Psoas muscle (tissue), 8 donors: ENCODE measurements around the gene POU2AF3. TPM values are rescaled to one million over a fixed set of nuclear protein-coding genes. Genes with fewer than 3 reads are reported as not detected.
"Not testable (repeated sequence)": the region's sequence is repeated elsewhere in the genome, so short reads cannot be mapped to it uniquely, and the experiment has no call there.

Source experiments
- ATAC-seq, 4 donors: fragments of 200-7000 bp; cut with Tn5 transposase; one replicate each; pipeline ENCODE4 v1.9.1; 2020; ENCODE audit warnings: moderate library complexity in 3 of 4, mild to moderate bottlenecking in 2 of 4
- DNase-seq, 2 donors: peaks; one replicate each; pipeline ENCODE4 v3.0.0-alpha.2; 2020
- H3K27ac ChIP-seq: fragments of 200-600 bp; one replicate; pipeline ENCODE4 v1.8.0; 2022
- H3K27me3 ChIP-seq, 3 donors: fragments of 200-600 bp in 1 of 3; one replicate each; pipeline versions ENCODE4 v1.6.1 to v1.8.0; 2013 to 2022; ENCODE audit warnings: low read length in 2 of 3, mild to moderate bottlenecking in 2 of 3, moderate library complexity in 1 of 3; ENCODE audit not compliant: insufficient read depth in 3 of 3
- H3K36me3 ChIP-seq, 2 donors: fragments of 200-600 bp in 1 of 2; one replicate each; pipeline versions ENCODE4 v1.6.1 to v1.8.0; 2013 to 2022; ENCODE audit warnings: low read depth in 1 of 2, mild to moderate bottlenecking in 1 of 2, moderate library complexity in 1 of 2; ENCODE audit not compliant: insufficient read depth in 1 of 2
- H3K4me1 ChIP-seq: fragments of 200-600 bp; one replicate; pipeline ENCODE4 v1.8.0; 2022
- H3K4me3 ChIP-seq: fragments of 200-600 bp; one replicate; pipeline ENCODE4 v1.8.0; 2022; ENCODE audit warnings: mild to moderate bottlenecking
- H3K9me3 ChIP-seq: fragments of 200-600 bp; one replicate; pipeline ENCODE4 v1.8.0; 2022
- WGBS, 3 donors: extraction: QIAGEN DNeasy Blood & Tissue Kit; methylation state at CpG; one replicate each; pipeline versions ENCODE4 v1.1.6 to v1.1.7; 2013; 5-methylcytosine and 5-hydroxymethylcytosine counted together
- intact Hi-C, 2 donors: fragments of 100-400 bp; cut with DNase I; formaldehyde crosslinking; loops; one replicate each; pipeline versions ENCODE4 v1.11.0 to v1.14.2; 2022
- polyA plus RNA-seq, 3 donors: library from polyadenylated mRNA; stranded (reverse); fragments of 200-250 nt; gene quantifications; one replicate each; pipeline ENCODE4 v1.2.3, GENCODE V29; 2013
- total RNA-seq, 4 donors: library from RNA; stranded (reverse); fragmentation: NEBNext Ultra II Directional in 2 of 4; extraction: Animal tissue kit (Norgen Biotek cat#: 25700) in 2 of 4; gene quantifications; one replicate each; pipeline versions ENCODE4 v1.2.1 to v1.2.4, GENCODE V29; 2021 to 2023
- TF ChIP-seq, protein P1 (sequence below): fragments of 200-600 bp; IDR thresholded peaks from one replicate; pipeline ENCODE4 v1.8.0; 2022; ENCODE audit warnings: antibody characterized with exemption
- donor health status: healthy with polysubstance abuse.
- donor health status: DM: no; HTN: no; CAD: no; lungs with moderate emphysema.
- donor health status: Bipolar disorder and iron deficiency.
- donor health status: healthy.
- donor health status: DM: yes; HTN: yes; CAD: no.
- donor health status: DM: no; HTN: no; CAD: no.
- donor health status: DM: no; HTN: no; CAD: no.
- donor health status: DM: yes; HTN: yes; CAD: no.

Gene POU2AF3
- total and polyA plus RNA-seq, 7 donors: 0.21 to 0.69 (median 0.50) TPM; not detected in 1

DNA sequence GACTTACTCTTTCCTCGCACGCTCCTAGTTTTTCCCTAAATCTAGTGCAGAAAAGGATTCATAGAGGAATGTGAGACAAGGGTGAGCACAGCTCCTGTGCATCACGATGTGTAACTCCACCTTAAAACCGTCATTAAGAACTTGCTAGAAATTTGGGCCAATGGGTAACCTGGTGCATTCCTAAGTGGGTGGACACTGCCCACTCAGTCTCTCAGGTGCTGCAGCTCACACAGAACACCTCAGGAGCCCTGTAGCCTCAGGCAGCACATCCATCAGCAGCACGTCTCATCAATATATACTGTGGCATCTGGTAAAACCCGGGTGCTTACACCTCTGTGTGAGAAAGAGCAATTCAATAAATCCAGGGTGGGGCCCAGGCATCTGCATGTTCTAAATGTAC lies 12.4 kb downstream of the POU2AF3 start:
- intact Hi-C loops: no loop called here
- no peak for DNase-seq

DNA sequence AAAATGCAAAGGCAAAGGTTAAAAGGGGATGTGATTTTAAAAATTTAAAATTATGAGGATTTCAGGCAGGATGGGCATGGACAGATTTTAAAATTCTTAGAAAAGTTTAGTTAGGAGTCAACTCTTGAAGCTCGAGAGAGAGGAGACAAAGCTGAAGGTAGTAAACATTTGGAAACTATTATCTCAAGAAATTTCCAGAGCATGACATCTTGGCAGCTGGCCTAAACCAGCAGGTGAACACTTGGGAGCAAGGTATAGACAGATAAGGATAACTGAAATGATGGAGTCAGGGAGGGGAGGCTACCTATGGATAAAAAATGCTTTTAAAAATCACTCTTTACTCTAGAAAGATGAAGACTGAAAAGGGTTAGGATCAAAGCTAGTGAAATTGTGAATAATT lies 13.7 kb downstream of the POU2AF3 start:
- 75 to 88% (median 83%) methylated on average over 1 of the region's 1 CpG for WGBS, 3 donors
- intact Hi-C loops: no loop called here
- H3K4me1 ChIP-seq: no peaks in the 10 kb centered on the region

More for the DNA sequence above, 12.4 kb downstream of the POU2AF3 start:
- no peaks in the 10 kb centered on the region for H3K4me1 ChIP-seq
- H3K36me3 ChIP-seq: no peaks in the 10 kb centered on the region
- WGBS, 3 donors: 87 to 93% (median 93%) methylated on average over 6 of the region's 6 CpGs
- H3K9me3 ChIP-seq: no peaks in the 10 kb centered on the region
- no peak overlapping the region for H3K4me3 ChIP-seq
- H3K27ac ChIP-seq: no peak overlapping the region
- ATAC-seq: no peak
- TF ChIP-seq, protein P1, sequence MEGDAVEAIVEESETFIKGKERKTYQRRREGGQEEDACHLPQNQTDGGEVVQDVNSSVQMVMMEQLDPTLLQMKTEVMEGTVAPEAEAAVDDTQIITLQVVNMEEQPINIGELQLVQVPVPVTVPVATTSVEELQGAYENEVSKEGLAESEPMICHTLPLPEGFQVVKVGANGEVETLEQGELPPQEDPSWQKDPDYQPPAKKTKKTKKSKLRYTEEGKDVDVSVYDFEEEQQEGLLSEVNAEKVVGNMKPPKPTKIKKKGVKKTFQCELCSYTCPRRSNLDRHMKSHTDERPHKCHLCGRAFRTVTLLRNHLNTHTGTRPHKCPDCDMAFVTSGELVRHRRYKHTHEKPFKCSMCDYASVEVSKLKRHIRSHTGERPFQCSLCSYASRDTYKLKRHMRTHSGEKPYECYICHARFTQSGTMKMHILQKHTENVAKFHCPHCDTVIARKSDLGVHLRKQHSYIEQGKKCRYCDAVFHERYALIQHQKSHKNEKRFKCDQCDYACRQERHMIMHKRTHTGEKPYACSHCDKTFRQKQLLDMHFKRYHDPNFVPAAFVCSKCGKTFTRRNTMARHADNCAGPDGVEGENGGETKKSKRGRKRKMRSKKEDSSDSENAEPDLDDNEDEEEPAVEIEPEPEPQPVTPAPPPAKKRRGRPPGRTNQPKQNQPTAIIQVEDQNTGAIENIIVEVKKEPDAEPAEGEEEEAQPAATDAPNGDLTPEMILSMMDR: no peak
- no peaks in the 10 kb centered on the region for H3K27me3 ChIP-seq

DNA sequence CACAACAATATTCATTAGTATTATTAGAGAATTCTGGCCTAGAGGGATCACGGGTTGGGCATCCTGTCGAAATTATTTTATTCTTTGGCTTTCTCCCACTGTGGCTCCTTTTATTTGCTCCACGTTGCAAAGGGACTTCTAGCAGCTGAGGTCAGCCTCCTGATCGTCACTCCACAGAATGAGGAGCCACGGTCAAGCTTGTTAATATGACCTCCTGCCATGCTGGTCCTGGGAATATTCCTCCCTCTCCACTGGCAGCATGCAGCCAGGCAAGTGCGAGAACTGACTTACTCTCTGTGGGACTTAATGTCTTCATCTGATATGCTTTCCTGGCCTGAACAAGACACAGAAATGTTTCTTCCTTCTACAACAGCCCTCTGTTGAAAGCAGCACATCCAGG lies 20.9 kb downstream of the POU2AF3 start:
- WGBS, 3 donors: 63 to 73% (median 73%) methylated on average over 6 of the region's 6 CpGs
- DNase-seq: no peak
- intact Hi-C loops: no loop called here
- TF ChIP-seq, protein P1: no peak
- H3K36me3 ChIP-seq: no peaks in the 10 kb centered on the region
- H3K4me1 ChIP-seq: no peaks in the 10 kb centered on the region
- no peaks in the 10 kb centered on the region for H3K9me3 ChIP-seq
- H3K4me3 ChIP-seq: no peak overlapping the region
- no peaks in the 10 kb centered on the region for H3K27me3 ChIP-seq
- no peak overlapping the region for H3K27ac ChIP-seq
- ATAC-seq: no peak

More for the DNA sequence above, 13.7 kb downstream of the POU2AF3 start:
- no peak overlapping the region for H3K27ac ChIP-seq
- DNase-seq (no peak), ATAC-seq (no peak)
- no peaks in the 10 kb centered on the region for H3K27me3 ChIP-seq
- no peak overlapping the region for H3K4me3 ChIP-seq
- TF ChIP-seq, protein P1: no peak
- H3K9me3 ChIP-seq: no peaks in the 10 kb centered on the region
- H3K36me3 ChIP-seq: no peaks in the 10 kb centered on the region

DNA sequence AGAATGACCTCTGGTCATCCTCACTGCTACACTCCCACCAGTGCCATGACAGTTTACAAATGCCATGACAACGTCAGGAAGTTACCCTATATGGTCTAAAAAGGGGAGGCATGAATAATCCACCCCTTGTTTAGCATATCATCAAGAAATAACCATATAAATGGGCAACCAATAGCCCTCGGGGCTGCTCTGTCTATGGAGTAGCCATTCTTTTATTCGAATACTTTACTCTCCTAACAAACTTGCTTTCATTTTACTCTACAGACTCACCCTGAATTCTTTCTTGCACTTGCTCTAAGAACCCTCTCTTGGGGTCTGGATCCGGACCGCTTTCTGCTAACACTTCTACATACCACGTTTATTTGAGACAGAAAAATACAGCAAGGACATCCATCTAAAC lies 21.9 kb downstream of the POU2AF3 start:
- H3K36me3 ChIP-seq, H3K27me3 ChIP-seq, H3K9me3 ChIP-seq, H3K4me1 ChIP-seq, DNase-seq, H3K4me3 ChIP-seq, intact Hi-C loops, H3K27ac ChIP-seq, ATAC-seq: not testable (repeated sequence)
- WGBS, 3 donors: 81 to 85% (median 82%) methylated on average over 6 of the region's 6 CpGs

GRCh38 chr11:111320728-111321568 lies 22.6 kb downstream of the POU2AF3 start:
- 40 to 48% (median 48%) methylated on average over 5 of the region's 5 CpGs for WGBS, 3 donors
- Histone ChIP-seq H3K27ac (no peak overlapping the region), H3K4me3 (no peak overlapping the region), H3K27me3 (no peaks in the 10 kb centered on the region), H3K9me3 (no peaks in the 10 kb centered on the region), H3K36me3 (no peaks in the 10 kb centered on the region), H3K4me1 (no peaks in the 10 kb centered on the region)
- DNase-seq (no peak), ATAC-seq (no peak)
- TF ChIP-seq, protein P1: no peak
- intact Hi-C loops: no loop called here
